HG03575 (cell line): ENCODE measurements around the gene KAT5.
"Not testable (repeated sequence)": the region's sequence is repeated elsewhere in the genome, so short reads cannot be mapped to it uniquely, and the experiment has no call there.

Source experiments
- ATAC-seq: cut with Tn5 transposase; IDR thresholded peaks from one replicate; pipeline ENCODE4 v1.9.1; 2021; ENCODE audit not compliant: unreplicated experiment, insufficient number of reproducible peaks, low FRiP score; ENCODE audit errors: extremely low read depth

The KAT5 gene

DNA sequence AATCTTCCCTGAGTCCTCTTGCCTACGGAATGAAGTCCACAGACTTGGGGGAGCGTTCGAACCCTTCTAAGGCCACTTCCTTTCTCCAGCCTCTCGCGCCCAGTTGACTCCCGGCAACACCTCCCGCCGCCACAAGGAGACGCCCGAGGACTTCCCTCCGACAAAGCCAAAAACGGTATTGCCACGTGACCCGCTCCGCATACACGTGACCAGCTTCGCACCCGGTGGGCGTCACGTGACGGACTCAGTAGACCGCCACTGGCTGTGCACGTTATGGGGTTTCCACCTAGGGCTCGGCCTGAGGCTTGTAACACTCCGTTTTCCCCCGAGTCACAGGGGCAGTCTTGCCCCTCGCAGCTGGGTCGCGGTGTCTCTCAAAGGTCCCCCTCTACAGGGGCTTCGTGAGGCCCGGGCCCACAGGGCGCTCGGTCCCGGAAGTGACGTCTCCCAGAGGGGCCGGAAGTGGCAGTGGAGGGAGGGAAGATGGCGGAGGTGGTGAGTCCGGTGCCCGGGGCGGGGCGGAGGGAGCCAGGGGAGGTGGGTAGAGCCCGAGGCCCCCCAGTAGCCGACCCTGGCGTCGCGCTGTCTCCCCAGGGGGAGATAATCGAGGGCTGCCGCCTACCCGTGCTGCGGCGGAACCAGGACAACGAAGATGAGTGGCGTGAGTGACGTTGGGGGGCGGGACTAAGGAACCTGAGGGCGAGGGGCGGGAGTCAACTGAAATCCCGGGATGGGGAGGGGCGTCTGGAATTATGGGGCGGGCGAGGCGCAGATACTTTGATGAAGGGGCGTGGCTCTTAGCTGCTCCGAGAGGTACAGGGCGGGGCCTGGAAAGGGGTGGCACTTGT, at the start of gene KAT5:
TSS of gene KAT5 (plus strand) at position 468 of the 848 bp plus-strand sequence. CDS start at position 484, 16 bp downstream.
- ATAC-seq: no peak

DNA sequence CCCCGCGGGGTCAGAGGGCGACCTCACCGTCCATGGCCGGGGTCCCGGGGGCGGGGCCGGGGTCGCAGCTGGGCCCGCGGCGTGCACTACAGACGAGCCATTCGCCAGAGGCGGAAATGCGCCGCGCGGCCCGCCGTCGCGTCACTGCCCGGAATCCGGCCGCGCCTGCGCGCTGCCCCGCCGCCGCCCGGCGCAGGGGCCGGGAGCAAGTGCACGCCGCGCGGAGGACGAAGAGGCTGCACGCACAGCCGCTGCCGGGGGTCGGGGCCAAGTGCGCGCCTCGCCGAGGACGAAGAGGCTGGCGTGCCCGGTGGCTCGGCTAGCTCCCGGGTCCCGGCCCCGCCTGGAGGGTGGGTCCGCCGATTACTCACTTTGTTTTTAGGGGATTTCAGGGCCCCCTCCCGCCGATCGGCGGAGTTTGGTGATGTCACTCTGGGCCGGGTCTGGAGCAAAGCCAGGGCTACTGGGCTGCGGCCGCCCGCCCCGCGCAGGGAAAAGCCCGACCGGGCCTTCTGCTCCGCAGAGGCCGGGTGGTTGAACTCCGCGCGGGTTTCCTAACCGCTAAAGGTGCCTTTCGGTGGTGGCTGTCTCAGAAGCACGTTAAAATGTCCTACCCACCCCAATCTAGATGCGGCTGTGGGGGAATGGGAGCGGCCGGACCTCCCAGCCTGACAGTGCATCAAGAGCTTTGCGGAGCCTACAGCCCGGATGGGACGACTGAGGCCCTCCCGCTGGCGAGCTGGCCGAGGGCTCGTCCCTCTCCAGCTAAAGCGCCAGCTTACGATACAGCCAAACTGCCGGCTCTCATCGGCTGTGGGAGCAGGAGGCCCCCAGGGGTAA, 49.0 kb upstream of the KAT5 start, which contains the start of gene RELA:
TSS of gene RELA (minus strand) at position 118 of the 840 bp plus-strand sequence. CDS start at position 34, 84 bp downstream.
- ATAC-seq: no peak

DNA sequence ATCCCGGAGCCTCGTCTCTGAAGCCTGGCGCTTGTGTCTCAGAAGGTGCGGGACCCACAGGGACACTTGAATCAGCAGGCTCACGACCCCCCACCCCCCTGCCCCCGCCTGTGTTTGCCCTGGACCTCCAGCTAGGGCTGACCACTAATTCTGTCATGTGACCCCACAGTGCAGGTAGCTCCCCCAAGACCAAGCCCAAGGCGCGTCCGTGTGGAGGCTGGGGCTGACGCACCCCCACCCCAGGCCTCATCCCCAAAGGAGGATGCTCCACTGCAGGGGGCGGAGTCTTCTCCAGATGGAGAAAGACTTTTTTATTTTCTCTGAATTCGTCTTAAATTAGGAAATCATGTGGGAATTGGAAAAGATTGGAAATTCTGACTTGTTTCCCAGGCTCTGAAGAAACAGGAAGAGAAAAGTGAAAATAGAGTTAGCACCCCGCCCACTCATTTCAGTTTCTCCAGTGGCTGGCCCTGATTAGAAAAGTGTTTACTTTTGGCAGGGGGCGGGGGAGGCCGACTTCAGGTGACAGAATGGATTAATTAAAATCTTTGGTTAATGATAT, 48.3 kb upstream of the KAT5 start:
- ATAC-seq: no peak

DNA sequence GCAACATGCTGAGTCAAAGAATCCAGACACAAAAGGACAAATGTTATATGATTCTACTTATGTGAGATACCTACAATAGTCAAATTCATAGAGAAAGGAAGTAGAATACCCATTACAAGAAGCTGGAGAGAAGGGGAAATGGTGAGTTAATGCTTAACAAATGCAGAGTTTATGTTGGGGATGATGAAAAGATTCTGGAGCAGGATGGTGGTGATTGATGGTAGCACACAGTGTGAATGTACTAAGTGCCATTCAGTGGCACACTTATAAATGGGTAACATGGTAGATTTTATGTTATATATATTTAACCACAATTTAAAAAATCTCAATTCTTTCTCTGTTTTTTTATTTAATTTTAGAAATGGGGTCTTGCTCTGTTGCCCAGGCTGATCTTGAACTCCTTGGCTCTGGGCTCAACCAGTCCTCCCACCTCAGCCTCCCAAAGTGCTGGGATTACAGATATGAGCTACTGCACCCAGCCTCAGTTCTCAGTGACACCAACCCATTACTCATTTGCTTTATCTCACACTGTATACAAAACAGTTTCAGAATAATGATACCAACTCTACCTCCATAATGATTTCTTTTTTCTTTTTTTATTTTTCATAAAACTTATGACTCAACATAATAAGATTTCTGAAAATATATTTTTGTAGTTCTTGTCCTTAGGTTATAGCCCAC, 39.7 kb upstream of the KAT5 start:
- no peak for ATAC-seq

DNA sequence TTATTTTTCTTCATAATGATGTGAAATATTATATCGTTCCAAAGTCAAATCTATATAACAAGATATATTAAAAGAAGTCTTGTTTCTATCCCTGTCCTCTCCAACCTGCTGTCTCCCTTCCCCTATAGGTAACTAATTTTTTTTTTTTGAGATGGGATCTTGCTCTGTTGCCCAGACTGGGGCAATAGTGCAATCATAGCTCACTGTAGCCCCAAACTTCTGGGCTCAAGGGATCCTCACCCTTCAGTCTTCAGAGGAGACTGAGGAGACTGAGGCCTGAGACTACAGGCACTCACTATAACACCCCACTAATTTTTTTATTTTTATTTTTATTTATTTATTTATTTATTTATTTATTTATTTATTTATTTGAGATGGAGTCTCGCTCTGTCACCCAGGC, 39.1 kb upstream of the KAT5 start:
- ATAC-seq: no peak

DNA sequence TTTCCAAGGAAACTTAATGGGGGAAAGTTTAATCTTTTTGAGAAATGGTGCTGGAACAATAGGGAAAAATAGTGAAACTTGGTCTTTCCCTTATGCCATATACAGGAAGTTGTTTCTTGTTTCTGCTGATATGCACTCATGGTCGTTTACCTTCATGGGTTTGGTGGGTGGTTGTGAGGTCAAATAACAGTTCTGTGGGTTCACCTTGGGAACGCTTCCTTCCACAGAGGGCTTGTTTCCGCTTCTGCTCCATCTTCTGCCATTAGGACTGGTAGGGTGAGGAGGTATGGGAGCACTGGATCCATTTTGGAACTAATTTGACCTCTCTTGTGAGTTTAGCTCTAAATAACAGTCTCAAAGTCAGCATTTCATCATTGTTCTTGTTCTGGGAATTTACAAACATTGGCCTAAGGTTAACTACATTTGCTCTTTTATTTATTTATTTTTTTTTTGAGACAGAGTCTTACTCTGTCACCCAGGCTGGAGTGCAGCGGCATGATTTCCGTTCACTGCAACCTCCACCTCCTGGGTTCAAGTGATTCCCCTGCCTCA, 31.8 kb upstream of the KAT5 start:
- no peak for ATAC-seq

DNA sequence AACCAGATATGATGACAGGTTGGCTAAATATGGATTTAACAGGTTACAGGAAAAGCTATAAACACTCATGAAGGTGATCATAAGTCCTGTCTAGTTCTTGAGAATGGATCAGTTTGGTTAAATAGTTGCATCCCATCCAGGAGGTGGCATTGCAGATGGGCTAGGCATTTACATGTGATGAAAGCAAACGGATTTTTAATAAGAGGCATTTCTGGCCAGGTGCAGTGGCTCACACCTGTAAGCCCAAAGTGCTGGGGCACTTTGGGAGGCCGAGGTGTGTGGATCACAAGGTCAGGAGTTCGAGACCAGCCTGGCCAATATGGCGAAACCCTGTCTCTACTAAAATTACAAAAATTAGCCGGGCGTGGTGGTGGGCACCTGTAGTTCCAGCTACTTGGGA, 28.6 kb upstream of the KAT5 start:
- ATAC-seq: not testable (repeated sequence)

DNA sequence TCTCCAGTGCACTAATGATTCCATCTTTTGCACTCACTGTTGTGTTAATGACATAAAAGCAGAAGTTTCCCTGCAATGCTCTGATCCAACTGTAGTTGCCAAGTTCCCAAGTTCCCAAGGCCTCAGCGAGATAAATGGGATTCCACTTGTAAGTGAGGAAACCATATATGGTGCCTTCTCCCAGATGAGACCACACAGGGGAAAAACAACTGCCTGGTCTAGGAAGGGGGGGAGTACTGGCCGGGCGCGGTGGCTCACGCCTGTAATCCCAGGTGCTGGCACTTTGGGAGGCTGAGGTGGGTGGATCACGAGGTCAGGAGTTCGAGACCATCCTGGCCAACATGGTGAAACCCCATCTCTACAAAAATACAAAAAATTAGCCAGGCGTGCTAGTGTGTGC, 26.1 kb upstream of the KAT5 start:
- ATAC-seq: no peak

DNA sequence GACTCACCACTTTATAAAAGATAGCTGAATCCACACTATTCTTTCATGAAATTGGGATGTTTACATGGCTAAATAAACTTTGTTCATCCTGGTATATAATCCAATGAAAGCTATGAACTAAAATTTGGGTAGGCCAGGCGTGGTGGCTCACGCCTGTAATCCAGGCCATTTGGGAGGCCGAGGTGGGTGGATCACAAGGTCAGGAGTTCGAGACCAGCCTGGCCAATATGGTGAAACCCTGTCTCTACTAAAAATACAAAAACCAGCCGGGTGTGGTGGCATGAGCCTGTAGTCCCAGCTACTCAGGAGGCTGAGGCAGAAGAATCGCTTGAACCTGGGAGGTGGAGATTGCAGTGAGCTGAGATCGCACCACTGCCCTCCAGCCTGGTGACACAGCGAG, 20.2 kb upstream of the KAT5 start:
- ATAC-seq: not testable (repeated sequence)

DNA sequence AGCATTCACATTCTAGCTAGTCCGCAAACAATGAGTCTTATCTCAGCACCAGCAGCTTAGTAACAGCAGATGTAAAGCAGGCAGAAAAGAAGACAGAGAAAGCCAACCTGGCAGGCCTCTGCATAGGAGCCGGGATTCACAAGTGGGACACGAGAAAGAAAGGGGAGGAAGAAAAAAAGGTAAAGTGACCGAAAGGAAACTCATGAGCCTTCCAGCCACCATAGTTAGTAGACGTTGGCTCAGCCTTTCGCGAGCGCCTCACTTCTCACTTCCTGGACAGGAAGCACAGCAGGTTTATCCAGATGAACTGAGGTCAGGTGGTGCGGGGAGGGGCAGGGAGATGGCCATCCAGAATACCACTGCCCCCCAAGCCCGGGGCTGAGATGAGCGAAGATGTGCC, 19.7 kb upstream of the KAT5 start:
- ATAC-seq: no peak

DNA sequence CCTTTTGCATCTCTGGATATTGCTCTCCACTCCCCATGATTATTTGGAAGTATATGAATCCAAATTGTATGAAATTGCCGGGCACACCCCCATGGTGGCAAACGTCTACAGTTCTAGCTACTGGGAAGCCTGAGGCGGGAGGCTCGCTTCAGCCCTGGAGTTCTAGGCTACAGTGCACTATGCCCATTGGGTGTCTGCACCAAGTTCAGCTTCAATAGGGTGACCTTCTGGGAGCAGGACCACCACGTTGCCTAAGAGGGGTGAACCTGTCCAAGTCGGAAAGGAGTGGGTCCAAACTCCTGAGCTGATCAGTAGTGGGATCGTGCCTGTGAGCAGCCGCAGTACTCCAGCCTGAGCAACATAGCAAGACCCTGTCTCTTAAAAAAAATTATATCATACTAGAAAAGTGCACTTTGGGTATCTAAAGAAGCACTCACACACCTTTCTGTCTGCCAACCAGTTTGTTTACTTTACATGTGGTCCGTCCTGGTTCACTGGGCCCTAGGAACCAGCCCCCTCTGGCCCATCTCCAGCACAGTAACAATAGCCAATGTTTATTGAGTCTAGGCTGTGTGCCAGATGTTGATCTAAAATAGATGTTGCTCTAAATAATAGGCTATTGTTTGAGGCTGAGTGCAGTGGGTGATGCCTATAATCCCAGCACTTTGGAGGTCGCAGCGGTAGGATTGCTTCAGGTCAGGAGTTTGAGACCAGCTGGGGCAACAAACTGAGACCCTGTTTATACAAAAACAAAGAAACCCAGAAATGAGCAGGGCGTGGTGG, 16.4 kb upstream of the KAT5 start:
- ATAC-seq: no peak

DNA sequence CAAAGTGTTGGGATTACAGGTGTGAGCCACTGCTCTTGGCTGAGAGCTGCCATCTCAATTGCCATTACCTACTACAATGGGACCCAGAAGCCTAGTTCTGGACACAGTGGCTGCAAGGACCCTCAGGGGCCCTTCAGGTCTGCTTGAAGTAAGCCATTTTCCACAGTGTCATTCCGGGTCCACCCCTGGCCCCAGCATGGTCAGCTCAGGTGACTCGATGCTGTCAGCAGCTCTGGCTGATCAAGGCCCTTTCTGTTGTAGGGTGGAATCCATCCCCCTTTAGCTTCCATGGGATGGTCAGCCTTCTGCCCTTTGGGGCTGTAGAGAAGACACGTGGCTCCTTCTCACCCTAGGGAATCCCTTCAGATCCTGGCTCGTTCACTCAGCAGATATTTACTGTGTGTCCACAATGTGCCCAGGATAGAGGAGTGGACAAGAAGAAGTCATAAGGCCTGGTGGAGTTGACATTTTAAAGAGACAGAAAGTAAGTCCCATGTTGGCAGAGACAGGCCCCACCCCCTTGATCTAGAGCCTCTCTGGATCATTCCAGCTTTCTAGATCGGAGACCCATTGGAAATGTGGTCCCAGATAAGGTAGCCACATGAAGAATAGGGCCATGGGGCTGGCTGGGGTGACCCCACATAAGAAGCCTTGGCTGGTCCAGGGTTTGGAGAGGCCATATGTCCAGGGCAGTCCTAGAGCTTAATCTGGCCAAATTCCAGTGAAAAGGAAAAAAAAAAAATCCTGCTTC, 15.1 kb upstream of the KAT5 start:
- no peak for ATAC-seq

DNA sequence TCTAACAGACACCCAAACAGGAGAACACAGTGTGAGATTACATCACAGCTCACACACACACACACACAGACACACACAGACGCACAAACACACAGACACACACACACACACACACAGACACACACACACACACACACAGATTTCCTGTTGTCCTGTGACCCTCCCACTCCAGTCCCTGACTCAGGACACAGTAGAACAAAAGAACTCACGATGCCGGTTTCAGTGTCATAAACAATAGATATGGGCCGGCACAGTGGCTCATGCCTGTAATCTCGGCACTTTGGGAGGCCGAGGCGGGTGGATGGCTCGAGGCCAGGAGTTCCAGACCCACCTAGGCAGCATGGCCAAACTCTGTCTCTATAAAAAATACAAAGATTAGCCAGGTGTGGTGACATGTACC, 13.8 kb upstream of the KAT5 start:
- ATAC-seq: no peak

DNA sequence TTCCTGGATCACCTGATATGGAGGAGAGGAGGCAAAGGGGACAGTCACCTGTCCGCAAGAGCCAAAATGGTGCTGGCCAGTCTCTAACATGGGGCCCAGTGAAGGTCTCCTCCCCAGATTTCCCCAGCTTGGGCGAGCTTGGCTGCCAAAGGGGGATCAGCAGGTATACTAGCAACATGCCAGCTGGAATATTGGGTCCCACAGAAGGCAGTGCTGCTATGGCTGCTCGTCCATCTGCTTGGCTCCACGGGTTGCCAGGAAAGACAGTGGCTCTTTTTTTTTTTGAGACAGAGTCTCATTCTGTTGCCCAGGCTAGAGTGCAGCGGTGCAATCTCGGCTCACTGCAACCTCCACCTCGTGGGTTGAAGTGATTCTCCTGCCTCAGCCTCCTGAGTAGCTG, 12.7 kb upstream of the KAT5 start:
- no peak for ATAC-seq

DNA sequence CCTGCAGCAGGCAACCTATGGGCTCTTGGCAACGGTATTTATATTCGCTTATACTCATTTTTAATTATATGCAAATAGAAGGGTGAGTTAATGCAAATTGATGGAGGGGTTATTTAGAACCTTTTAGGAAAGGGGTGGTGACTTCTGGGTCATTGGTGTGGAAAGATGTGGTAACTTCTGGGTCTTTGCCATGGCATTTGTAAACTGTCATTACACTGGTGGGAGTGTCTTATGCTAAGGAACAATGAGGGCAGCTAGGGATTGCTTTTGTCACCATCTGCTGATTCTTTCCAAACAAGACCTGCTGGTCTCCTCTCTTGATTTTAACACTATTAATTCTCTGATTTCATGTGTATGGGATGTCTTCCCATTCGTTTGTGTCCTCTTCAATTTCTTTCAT, 11.7 kb upstream of the KAT5 start:
- no peak for ATAC-seq

DNA sequence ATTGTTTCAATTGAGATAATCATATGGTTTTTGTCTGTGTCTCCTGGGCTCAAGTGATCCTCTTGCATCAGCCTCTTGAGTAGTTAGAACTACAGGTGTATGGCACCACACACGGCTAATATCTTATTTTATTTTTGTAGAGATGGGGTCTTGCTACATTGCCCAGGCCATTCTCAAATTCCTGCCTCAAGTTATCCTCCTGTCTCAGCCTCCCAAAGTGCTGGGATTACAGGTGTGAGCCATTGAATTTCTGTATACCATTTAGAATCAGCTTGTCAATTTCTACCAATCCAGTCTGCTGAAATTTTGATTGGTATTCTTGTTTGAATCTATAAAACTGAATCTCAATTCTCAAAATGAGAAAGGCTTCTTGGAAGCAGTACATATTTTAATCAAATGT, 10.4 kb upstream of the KAT5 start:
- ATAC-seq: no peak

DNA sequence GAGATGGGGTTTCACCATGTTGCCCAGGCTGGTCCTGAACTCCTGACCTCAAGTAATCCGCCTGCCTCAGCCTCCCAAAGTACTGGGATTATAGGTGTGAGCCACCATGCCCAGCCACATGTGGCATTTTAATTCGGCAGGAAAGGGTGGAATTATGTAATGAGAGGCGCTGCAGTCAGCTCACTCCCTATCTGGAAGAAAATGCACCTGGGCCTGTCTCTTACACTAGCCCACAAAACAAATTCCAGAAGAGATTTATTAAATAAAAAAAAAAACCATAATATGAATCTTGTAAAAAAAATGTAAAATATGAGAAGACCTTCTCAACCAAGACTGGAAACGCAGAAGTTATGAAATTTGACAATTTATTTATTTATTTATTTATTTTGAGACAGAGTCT, 8.2 kb upstream of the KAT5 start:
- no peak for ATAC-seq
